COLO668 (cell line): ENCODE measurements around the gene CST9L.

Experiments
- DNase-seq: peaks from one replicate; lab custom pipeline; 2025; ENCODE audit not compliant: unreplicated experiment; lab: John Stamatoyannopoulos, UW

Gene CST9L

GRCh38 chr20:23547613-23548012, 20.7 kb downstream of the CST9L start:
- no peak for DNase-seq

GRCh38 chr20:23546435-23547144, 21.7 kb downstream of the CST9L start:
- DNase-seq: no peak

GRCh38 chr20:23544133-23544532, 24.2 kb downstream of the CST9L start:
- no peak for DNase-seq

DNA sequence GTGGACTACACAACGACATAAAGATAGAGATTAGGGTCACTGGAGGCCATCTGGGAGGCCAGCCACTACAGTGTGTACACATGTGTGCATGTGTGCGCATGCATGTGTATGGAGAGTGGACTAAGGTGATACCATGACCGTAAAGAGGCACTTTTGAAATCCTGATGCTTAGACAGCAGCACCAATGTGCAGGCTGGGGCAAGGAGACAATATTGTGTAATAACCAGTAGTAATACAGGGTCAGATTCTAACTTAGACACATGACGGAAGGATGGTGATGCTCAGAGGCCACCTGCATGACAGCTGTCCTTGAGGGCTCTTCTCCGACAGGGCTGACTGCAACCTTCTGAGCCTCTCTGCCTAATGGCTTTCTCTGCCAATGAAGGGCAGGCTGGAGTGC, 25.5 kb downstream of the CST9L start:
- no peak for DNase-seq

GRCh38 chr20:23541776-23542175, 26.5 kb downstream of the CST9L start:
- no peak for DNase-seq

- no peak for DNase-seq
These were observed 27.0 kb downstream of the CST9L start for GRCh38 chr20:23541330-23541729.

GRCh38 chr20:23540624-23541023, 27.7 kb downstream of the CST9L start:
- no peak for DNase-seq

- DNase-seq: no peak
These were observed 31.3 kb downstream of the CST9L start for GRCh38 chr20:23537030-23537429.

- no peak for DNase-seq
These were observed 31.8 kb downstream of the CST9L start for GRCh38 chr20:23536328-23536974.

DNA sequence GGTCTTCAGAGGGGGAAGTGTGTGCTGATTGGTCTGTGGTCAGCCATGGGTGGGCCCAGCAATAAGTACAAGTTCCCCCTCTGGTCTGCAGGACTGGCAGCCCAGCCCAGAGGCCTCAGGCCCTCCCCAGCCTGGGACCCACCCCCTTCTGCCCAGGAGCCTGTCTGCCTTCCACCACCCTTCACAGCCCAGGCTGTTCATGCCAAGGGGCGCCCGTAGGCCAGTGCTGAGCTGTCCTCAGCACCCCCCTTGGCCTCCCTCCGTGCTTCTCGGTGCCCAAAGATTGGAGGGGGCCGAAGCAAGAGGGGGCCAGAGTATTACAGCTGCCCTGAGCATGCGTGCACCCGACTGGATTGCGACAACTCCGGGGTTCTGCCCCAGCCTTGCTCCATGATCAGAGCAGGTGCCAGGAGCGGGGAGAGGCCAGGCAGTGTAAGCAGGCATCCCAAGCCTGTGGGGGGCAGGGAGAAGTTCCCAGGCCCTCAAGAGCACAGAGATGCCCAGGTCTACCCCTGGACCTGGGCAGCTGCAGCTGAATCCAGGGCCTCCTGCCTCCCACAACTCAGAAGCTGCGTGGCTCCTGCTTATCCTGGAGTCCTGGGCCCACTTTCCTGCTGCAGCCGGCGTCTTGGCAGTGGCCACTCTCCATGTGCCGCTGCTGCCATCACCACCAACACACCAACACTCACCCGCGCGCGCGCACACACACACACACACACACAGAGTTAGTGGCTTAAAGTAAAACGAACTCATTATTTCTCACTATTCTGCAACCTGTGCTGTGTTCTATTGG, 33.3 kb downstream of the CST9L start:
- DNase-seq: no peak

GRCh38 chr20:23533161-23533560, 35.1 kb downstream of the CST9L start:
- no peak for DNase-seq

- DNase-seq: no peak
These were observed 35.8 kb downstream of the CST9L start for GRCh38 chr20:23532533-23532932.

DNA sequence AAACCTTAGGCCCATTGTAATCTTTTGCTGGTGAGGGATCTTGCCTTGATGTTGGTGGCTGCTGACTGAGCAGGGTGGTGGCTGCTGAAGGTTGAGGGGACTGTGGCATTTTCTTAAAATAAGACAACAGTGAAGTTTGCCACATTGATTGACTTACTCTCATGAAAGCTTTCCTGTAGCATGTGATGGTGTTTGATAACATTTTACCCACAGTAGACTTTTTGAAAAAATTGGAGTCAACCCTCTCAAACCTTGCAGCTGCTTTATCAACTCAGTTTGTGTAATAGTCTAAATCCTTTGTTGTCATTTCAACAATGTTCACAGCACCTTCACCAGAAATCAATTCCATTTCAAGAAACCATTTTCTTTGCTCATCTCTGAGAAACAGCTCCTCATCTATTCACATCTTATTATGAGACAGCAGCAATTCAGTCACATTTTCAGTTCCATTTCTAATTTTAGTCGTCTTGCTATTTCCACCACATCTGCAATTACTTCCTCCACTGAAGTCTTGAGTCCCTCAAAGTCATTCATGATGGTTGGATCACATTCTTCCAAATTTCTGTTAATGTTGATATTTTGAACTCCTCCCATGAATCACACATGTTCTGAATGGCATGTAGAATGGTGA, 37.2 kb downstream of the CST9L start:
- DNase-seq: no peak

- no peak for DNase-seq
These were observed 39.3 kb downstream of the CST9L start for GRCh38 chr20:23528867-23529431.

GRCh38 chr20:23526850-23527249, 41.4 kb downstream of the CST9L start:
- no peak for DNase-seq

DNA sequence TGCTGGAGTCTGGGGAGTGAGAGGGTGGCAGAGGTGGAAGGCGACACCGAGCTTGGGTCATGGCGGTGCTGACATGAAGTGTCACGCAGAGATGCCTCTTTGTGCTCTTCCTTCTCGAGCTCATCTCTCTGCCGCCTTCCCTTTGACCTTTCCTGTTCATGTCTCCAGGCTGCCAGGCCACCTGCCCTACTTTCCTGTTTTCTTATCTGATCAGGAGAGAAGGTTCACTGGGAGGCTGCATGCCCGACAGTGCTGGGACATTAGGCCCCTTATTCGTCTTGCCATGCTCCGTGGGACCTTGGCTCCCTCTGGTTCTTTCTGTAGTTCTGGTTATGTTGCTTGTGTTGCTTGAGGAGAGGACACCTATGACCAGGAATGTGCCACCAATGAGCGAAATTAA, 44.1 kb downstream of the CST9L start:
- no peak for DNase-seq

- no peak for DNase-seq
These were observed 48.1 kb downstream of the CST9L start for GRCh38 chr20:23520185-23520584.

DNA sequence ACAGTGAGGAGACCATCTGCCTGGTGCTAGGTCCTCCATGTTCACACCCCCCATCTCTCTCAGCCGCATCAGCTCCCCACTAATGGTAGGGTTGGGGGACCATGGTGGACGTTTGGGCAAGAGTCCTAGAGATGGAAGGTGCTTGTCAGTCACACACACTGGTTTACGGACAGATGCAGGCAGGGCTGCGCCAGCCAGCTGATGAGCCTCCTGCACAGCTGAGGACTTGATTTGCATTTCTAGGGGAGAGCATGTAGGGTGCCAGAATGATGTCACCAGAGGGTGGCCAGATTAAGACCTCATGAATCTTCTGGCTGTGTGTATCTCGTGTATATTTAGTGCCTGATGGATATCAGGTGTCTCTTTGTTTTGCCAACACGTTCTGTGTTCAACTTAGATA, 48.7 kb downstream of the CST9L start:
- DNase-seq: no peak

DNA sequence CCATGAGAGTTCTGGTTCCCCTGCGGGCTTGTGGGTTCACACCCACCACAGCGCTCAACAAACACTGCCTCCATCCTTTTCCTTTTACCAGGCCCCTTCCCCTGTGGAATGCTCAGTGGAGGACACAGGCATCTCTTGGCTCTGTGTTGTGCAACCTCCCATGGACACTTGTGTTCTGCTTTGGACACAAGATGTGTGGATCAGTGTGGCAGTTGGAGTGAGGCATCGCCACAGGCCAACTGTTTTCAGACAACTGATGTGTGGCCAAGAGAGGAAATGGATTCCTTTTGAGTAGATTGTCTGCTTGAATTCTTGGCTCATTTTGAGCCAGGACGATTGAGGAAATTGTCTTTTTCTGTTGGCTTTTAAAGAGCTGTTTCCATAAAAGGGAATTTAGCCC, 50.6 kb downstream of the CST9L start:
- DNase-seq: no peak

DNA sequence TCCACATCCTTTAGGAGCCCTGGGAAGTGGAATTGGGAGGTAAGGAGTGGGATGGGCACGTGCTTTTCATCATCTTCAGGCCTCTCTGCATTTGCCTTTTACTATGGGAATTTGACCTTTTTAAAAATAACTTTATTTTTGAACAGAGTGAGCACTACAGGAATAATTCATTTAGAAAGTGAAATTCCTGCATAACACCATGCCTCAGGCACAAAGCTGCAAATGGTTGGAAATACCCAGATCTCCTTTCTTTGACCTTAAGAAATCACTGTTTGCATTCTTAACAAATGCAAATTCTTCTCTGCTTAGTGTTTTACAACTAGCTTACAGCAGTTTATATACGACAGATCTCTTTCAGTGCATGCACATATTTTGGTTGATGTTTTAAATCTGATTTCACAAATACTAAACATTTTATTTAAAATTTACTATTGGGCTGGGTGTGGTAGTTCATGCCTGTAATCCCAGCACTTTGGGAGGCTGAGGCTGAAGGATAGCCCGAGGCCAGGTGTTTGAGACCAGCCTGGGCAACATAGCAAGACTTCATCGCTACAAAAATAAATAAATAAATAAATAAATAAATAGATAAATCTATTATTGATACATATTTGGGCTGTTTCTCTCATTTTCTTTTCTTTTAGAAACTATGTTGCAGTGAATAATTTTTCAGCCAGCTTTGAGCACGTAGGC, 52.9 kb downstream of the CST9L start:
- no peak for DNase-seq

DNA sequence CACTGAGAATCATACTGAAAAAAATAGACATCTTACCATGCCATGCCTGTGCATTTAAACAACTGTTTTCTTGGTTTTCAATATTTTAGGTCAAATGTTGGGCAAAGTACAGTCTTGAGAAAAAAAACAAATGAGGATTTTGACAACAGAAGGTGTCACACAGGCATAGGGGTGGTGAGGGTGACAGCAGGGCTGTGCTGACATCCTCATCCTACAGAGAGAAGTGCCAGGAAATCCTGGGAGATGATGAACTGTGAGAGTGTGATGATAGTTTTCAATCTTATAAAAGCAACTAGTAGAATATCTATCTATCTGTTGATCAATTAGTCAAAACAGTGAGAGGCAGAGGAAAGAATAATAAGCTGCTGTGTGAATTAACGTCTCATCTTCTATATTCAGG, 53.4 kb downstream of the CST9L start:
- DNase-seq: no peak
